Endothelial cell of umbilical vein (primary cell): ENCODE data around the gene TCF25. TPM values are rescaled to one million over a fixed set of nuclear protein-coding genes. Genes with fewer than 3 reads are reported as not detected.

Experiments used
- BruUV-seq: library from RNA; stranded (reverse); fragments of 400-500 nt; replicated peaks from 2 replicates; lab custom pipeline; 2021; lab: Mats Ljungman, UMichigan
- CTCF ChIA-PET: fragments of 300-600, 350-600 bp; sonication (Branson Sonifier 250); formaldehyde crosslinking; loops from one replicate; lab custom pipeline; 2021; ENCODE audit warnings: antibody characterized with exemption, inconsistent platforms; lab: Charles Lee
- POLR2A ChIA-PET: fragments of 300-600, 350-600 bp; sonication (Branson Sonifier 250); formaldehyde crosslinking; loops from one replicate; lab custom pipeline; 2021; ENCODE audit warnings: antibody characterized with exemption, inconsistent platforms; lab: Charles Lee
- DNase-seq: peaks from one replicate; pipeline ENCODE4 v3.0.0-alpha.2; 2011; ENCODE audit warnings: low read depth, low spot score
- FAIRE-seq: peaks from 2 replicates; lab custom pipeline; 2011; peaks lifted over from hg19 to GRCh38; lab: Jason Lieb, UNC
- H2AFZ ChIP-seq: 2 replicates; pipeline ENCODE4 v1.6.0; 2012; ENCODE audit warnings: low read depth, low read length, control low read depth, inconsistent platforms
- H3K27ac ChIP-seq: 2 replicates; pipeline ENCODE4 v1.5.1; 2011; ENCODE audit warnings: low read depth, mild to moderate bottlenecking, control low read depth, low read length, moderate library complexity; ENCODE audit not compliant: insufficient read depth
- H3K27me3 ChIP-seq, 2 experiments: 2 replicates each; pipeline versions ENCODE4 v1.6.0 to v1.6.1; 2011; ENCODE audit warnings: low read length in 2 of 2, mixed read lengths in 1 of 2; ENCODE audit not compliant: control insufficient read depth in 2 of 2, insufficient read depth in 2 of 2
- H3K36me3 ChIP-seq, 2 experiments: 2 replicates in 1 of 2; 3 replicates in 1 of 2; pipeline ENCODE4 v1.5.1; 2011; ENCODE audit warnings: low read length in 2 of 2, mild to moderate bottlenecking in 1 of 2, moderate library complexity in 1 of 2; ENCODE audit not compliant: control insufficient read depth in 2 of 2, insufficient read depth in 2 of 2; ENCODE audit errors: extremely low read depth in 1 of 2
- H3K4me1 ChIP-seq: 3 replicates; pipeline ENCODE4 v1.5.1; 2011; ENCODE audit warnings: mild to moderate bottlenecking, low read length; ENCODE audit not compliant: control insufficient read depth, insufficient read depth; ENCODE audit errors: extremely low read depth
- H3K4me2 ChIP-seq: 2 replicates; pipeline ENCODE4 v1.6.1; 2011; ENCODE audit warnings: low read length, control low read depth, mixed read lengths; ENCODE audit not compliant: insufficient read depth
- H3K4me3 ChIP-seq, 3 experiments: fragments of 200-600 bp in 1 of 3; sonication (generic), shearing (Covaris generic) in 1 of 3; replicated peaks in 1 of 3; 2 replicates each; pipeline ENCODE4 v1.5.1; 2011 to 2016; ENCODE audit warnings: control low read depth in 3 of 3, low read length in 3 of 3, mild to moderate bottlenecking in 2 of 3, inconsistent platforms in 1 of 3, low read depth in 1 of 3, moderate library complexity in 1 of 3; ENCODE audit not compliant: insufficient read depth in 1 of 3
- H3K79me2 ChIP-seq: 2 replicates; pipeline ENCODE4 v1.6.0; 2012; ENCODE audit warnings: low read length, inconsistent platforms; ENCODE audit not compliant: control insufficient read depth, insufficient read depth
- H3K9ac ChIP-seq: replicated peaks from 2 replicates; pipeline ENCODE3; 2011; ENCODE audit warnings: low read length, control low read depth; ENCODE audit not compliant: insufficient read depth; ENCODE audit errors: extremely low read depth
- H3K9me1 ChIP-seq: replicated peaks from 3 replicates; pipeline ENCODE4 v1.6.0; 2011; ENCODE audit warnings: mild to moderate bottlenecking, low read length; ENCODE audit not compliant: control insufficient read depth, insufficient read depth; ENCODE audit errors: extremely low read depth
- H3K9me3 ChIP-seq: replicated peaks from 2 replicates; pipeline ENCODE4 v1.5.1; 2012; ENCODE audit warnings: low read length, inconsistent platforms; ENCODE audit not compliant: control insufficient read depth, insufficient read depth
- H4K20me1 ChIP-seq: replicated peaks from 2 replicates; pipeline ENCODE3; 2011; ENCODE audit warnings: mild to moderate bottlenecking, low read length; ENCODE audit not compliant: control insufficient read depth, insufficient read depth; ENCODE audit errors: extremely low read depth
- EZH2 ChIP-seq: IDR thresholded peaks from 2 replicates; pipeline ENCODE4 v1.6.1; 2012; ENCODE audit warnings: borderline replicate concordance, low read depth, mild to moderate bottlenecking, moderate library complexity, low read length, inconsistent platforms; ENCODE audit not compliant: severe bottlenecking
- FOS ChIP-seq: IDR thresholded peaks from 2 replicates; pipeline ENCODE4 v1.6.1; 2011; ENCODE audit warnings: mild to moderate bottlenecking, low read length, moderate library complexity, borderline replicate concordance; ENCODE audit not compliant: insufficient read depth
- GATA2 ChIP-seq: IDR thresholded peaks from 2 replicates; pipeline ENCODE4 v1.7.0; 2011; ENCODE audit warnings: low read depth, mild to moderate bottlenecking, moderate library complexity, mixed read lengths, low read length; ENCODE audit not compliant: insufficient read length, insufficient read depth
- JUN ChIP-seq: IDR thresholded peaks from 2 replicates; pipeline ENCODE4 v1.6.1; 2011; ENCODE audit warnings: borderline replicate concordance, low read depth; ENCODE audit not compliant: insufficient read length, insufficient read depth
- MYC ChIP-seq: IDR thresholded peaks from one replicate; pipeline ENCODE4 v1.6.1; 2011; ENCODE audit warnings: mild to moderate bottlenecking, low read depth, low read length
- POLR2A ChIP-seq: IDR thresholded peaks from 2 replicates; pipeline ENCODE4 v1.6.1; 2012; ENCODE audit warnings: low read depth, mild to moderate bottlenecking, control low read depth, low read length
- POLR2AphosphoS5 ChIP-seq: IDR thresholded peaks from 2 replicates; pipeline ENCODE4 v1.6.1; 2012; ENCODE audit warnings: low read depth, mild to moderate bottlenecking, control low read depth, low read length, moderate library complexity; ENCODE audit not compliant: insufficient read depth
- dilution Hi-C: fragments of 300-500 bp; cut with MboI; formaldehyde crosslinking; loops from one replicate; pipeline ENCODE4 v1.15.0; 2019; ENCODE audit warnings: low sequenced_read_pairs; ENCODE audit not compliant: extremely low pct_ligation_motif_present
- intact Hi-C: fragments of 100-400 bp; cut with micrococcal nuclease; formaldehyde crosslinking; loops from one replicate; pipeline ENCODE4 v1.10.0; 2022
- polyA plus RNA-seq, 4 experiments: library from polyadenylated mRNA; depleted of rRNA in 3 of 4; stranded (reverse) in 3 of 4; unstranded in 1 of 4; fragments of >200 nt; gene quantifications; 2 replicates each; pipeline versions ENCODE4 v1.2.1 to v1.2.3, GENCODE V29; 2011 to 2012; ENCODE audit warnings: missing spikeins in 1 of 4
- total RNA-seq: library from RNA; stranded (reverse); gene quantifications from 2 replicates; pipeline ENCODE4 v1.2.3, GENCODE V29; 2021
- TF ChIP-seq, protein P1 (sequence below), 2 donors: IDR thresholded peaks; 1 replicate in 1 of 2; 2 replicates in 1 of 2; pipeline ENCODE4 v1.5.1; 2011; ENCODE audit warnings: low read length in 2 of 2, mild to moderate bottlenecking in 2 of 2, moderate library complexity in 2 of 2, control low read depth in 1 of 2, inconsistent platforms in 1 of 2, low read depth in 1 of 2; ENCODE audit not compliant: insufficient read depth in 1 of 2; ENCODE audit errors: extremely low read depth in 1 of 2
- TF ChIP-seq, protein P2 (sequence below): IDR thresholded peaks from 2 replicates; pipeline ENCODE4 v1.6.1; 2011; ENCODE audit not compliant: insufficient read depth, insufficient read length

The TCF25 gene
- total and polyA plus RNA-seq, 2 donors (not counting 3 experiments of a cell fraction or from before 2014, with no cell fraction given): 193 to 234 TPM

- no peak for TF ChIP-seq GATA2
- Histone ChIP-seq H3K27ac (no peak overlapping the region), H3K4me3 (no peak overlapping the region), H3K9me1 (no peaks in the 10 kb centered on the region), H2AFZ (no peak overlapping the region), H3K79me2 (no peaks in the 10 kb centered on the region), H3K4me1 (peaks cover 3% of the 10 kb centered on the region), H3K27me3 (no peaks in the 10 kb centered on the region), H4K20me1 (no peaks in the 10 kb centered on the region), H3K9ac (no peak overlapping the region), H3K9me3 (no peaks in the 10 kb centered on the region), H3K36me3 (peaks cover 11 to 47% of the 10 kb centered on the region in 2 experiments), H3K4me2 (no peak overlapping the region)
- DNase-seq (no peak), FAIRE-seq (no peak)
- ChIA-PET CTCF (interaction anchor here (4.9 kb wide), 1 partner anchor 10 kb away, joined by 54 read pairs; the partner anchor contains the start of gene MC1R), POLR2A (interaction anchor here (0.8 to 3.6 kb wide), 2 partner anchors 14 to 16 kb away, joined by 7 to 21 read pairs; partner anchors contain the start of gene TUBB3)
- intact Hi-C loops: no loop called here
- dilution Hi-C loops: no loop called here
- BruUV-seq: no TSS peak
Measured at GRCh38 chr16:89908236-89908635, 34.8 kb downstream of the TCF25 start.

DNA sequence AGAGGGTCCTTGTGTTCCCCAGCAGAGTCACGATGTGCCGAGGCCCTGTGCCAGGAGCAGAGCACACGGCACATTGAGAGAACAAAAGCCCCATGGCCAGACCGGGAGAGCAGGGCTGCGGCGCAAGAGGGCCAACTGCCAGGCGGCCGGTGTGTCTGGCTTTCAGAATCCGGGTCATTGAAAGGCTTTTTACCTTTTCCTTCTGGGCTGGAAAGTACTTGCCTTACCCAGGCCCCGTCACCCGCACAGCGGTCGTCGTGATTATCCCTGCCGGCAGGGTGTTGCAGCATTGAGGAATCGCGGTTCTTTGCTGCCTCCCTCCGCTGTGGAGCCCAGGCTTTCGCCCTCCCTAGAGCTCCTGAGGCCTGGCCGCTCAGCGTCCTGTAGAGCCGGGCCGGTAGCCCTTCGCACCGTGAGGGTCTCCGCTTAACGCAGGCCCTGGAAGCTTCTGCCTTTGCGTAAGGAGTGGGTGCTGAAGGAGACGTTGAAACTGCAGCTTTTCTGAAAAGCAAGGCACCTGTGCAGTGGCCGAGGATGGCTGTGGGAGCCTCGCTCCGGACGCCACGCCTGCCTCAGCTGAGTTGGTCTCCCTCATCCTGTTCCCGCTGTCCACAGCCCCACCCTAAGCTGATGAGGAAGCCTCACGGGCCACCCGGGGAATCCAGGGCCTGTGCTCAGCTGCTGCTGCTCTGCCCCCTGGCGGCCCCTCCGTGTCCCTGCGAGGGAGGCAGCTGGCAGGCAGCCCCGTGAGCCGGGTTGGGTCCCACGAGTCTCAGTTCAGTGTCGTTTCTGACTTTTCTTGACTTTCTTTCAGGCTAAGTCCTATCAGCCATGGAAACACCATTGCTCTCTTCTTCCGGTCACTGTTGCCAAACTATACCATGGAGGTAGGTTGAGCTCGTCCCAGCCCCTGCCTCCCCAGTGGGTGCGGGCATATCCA lies 36.7 kb downstream of the TCF25 start:
- peak; percentile 80 for FAIRE-seq

More for the DNA sequence above, 36.7 kb downstream of the TCF25 start:
- no peaks in the 10 kb centered on the region for H3K79me2 ChIP-seq
- no peak overlapping the region for H2AFZ ChIP-seq
- DNase-seq: peak; percentile 57
- no peaks in the 10 kb centered on the region for H3K9me1 ChIP-seq
- no peak overlapping the region for H3K4me2 ChIP-seq
- no peaks in the 10 kb centered on the region for H3K9me3 ChIP-seq
- BruUV-seq: no TSS peak
- no peak overlapping the region for H3K27ac ChIP-seq
- ChIA-PET CTCF (interaction anchor here (0.8 to 4.9 kb wide), 18 partner anchors 8 to 210 kb away, joined by 3 to 54 read pairs (median 4); partner anchors contain the start of genes MC1R, SPATA2L, TCF25 and TUBB3), POLR2A (interaction anchor here (1.0 to 1.2 kb wide), 2 partner anchors 9 to 12 kb away, joined by 3 to 5 read pairs; partner anchors contain the start of gene MC1R)
- intact Hi-C loops (no loop called here), dilution Hi-C loops (no loop called here)
- peaks cover 3% of the 10 kb centered on the region for H3K4me1 ChIP-seq
- peaks cover 8 to 35% of the 10 kb centered on the region in 2 experiments for H3K36me3 ChIP-seq
- H3K9ac ChIP-seq: no peak overlapping the region
- TF ChIP-seq EZH2 (no peak), POLR2AphosphoS5 (peak; percentile 28), MYC (no peak), POLR2A (no peak), FOS (no peak), GATA2 (no peak), JUN (no peak)
- TF ChIP-seq, protein P1, sequence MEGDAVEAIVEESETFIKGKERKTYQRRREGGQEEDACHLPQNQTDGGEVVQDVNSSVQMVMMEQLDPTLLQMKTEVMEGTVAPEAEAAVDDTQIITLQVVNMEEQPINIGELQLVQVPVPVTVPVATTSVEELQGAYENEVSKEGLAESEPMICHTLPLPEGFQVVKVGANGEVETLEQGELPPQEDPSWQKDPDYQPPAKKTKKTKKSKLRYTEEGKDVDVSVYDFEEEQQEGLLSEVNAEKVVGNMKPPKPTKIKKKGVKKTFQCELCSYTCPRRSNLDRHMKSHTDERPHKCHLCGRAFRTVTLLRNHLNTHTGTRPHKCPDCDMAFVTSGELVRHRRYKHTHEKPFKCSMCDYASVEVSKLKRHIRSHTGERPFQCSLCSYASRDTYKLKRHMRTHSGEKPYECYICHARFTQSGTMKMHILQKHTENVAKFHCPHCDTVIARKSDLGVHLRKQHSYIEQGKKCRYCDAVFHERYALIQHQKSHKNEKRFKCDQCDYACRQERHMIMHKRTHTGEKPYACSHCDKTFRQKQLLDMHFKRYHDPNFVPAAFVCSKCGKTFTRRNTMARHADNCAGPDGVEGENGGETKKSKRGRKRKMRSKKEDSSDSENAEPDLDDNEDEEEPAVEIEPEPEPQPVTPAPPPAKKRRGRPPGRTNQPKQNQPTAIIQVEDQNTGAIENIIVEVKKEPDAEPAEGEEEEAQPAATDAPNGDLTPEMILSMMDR (IDR thresholded peaks at IDR 0.05; ENCODE audit: extremely low read depth in 1 of 2, insufficient read depth in 1 of 2, low read depth in 1 of 2, low read length in 2 of 2): peak; percentile 98 to 99
- TF ChIP-seq, protein P2, sequence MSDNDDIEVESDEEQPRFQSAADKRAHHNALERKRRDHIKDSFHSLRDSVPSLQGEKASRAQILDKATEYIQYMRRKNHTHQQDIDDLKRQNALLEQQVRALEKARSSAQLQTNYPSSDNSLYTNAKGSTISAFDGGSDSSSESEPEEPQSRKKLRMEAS: no peak
- H3K27me3 ChIP-seq: no peaks in the 10 kb centered on the region
- H3K4me3 ChIP-seq: no peak overlapping the region
- H4K20me1 ChIP-seq: no peaks in the 10 kb centered on the region
